Measurements from ENCODE around the gene OR4D9.

OR4D9 gene

DNA sequence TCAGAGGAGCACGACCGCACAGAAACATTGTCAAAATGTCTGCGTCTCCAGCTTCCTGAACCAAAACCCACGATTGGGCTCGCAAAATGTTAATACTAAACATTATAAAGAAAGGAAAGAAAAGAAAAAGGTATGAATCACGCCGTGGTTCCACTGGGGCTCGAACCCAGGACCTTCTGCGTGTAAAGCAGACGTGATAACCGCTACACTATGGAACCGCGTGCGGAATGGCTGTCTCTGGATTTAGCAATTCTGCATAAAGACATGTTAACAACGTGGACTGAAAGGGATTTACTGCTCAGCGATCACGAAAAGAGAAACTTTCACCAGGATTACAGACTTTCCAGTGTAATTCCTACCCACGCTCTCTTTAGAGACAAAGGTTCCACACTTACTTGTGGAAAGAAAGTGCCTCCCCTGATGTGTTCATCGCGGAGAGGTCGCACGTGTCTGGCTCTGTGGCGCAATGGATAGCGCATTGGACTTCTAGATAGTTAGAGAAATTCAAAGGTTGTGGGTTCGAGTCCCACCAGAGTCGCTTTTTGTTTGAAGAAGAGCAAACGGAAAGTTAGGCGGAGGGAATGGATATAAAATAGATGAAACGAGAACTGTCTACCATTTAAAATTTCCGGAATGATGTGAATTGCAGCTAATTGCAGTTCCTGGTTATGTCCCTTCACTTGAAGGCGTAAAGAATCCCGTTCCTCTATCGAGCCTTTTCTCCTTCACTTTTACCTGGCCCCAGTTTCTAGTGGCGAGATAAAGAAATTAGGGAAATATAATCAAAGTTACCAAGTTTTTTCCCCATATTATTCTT is 39.7 kb downstream of the OR4D9 start:
- peak; percentile 51 for DNase-seq

DNA sequence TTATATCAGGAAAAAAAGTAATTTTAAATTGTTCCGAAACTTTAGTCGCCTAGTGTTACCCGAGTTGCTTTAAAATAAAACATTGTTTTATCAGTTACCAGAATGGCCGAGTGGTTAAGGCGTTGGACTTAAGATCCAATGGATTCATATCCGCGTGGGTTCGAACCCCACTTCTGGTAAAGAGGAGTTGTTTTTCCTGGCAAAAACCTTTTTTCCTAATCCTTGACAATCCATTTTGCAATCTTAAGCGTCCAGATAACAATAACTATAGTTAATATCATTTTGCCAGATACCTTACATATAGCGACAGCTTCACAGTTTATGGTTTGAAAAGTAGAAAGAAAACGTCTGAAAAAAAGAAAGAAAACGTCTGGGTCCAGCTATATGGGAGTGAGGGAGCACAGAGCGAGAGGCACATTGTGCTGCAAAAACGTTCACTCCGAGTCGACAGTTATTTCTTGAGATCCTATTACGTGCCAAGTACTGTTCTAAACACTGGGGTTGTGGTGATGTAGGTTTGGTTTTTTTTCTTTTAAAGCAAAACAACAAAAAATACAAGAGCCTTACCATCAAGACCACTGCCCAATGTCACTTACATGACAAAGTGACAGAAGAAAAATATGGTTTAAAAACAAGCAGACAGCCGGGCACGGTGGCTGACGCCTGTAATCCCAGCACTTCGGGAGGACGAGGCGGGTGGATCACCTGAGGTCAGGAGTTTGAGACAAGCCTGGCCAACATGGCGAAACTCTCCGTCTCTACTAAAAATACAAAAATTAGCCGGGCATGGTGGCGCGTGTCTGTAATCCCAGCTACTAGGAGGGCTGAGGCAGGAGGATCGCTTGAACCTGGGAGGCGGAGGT is 40.6 kb downstream of the OR4D9 start:
- no peak for DNase-seq

- no peak for DNase-seq
These were observed 41.5 kb downstream of the OR4D9 start for GRCh38 chr11:59552844-59553243.

GRCh38 chr11:59553323-59553722 is 42.0 kb downstream of the OR4D9 start:
- no peak for DNase-seq

- DNase-seq = no peak
These were observed 44.3 kb downstream of the OR4D9 start for GRCh38 chr11:59555601-59556114.

GRCh38 chr11:59556115-59556916 is 45.0 kb downstream of the OR4D9 start:
- peak; percentile 5 for DNase-seq

- no peak for DNase-seq
These were observed 45.6 kb downstream of the OR4D9 start for GRCh38 chr11:59556917-59557348.

DNA sequence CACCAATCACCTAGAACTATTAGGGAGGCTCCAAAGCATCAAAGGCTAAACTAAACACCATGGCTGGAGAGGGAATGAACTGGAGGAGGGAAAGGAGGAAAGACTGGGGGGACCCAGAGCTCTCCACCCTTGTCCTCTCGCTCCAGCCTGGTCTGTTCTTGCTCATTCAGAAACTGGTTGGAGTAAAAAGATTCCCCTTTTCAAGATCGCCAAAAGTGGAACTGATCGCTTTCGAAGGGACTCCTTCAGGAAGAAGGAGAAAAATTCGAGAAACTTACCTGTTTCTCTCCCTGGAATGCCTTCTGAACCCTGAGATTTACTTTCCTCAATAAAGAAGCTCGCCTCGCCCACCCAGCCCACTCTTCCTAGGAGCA is 46.9 kb downstream of the OR4D9 start:
- DNase-seq = no peak

DNA sequence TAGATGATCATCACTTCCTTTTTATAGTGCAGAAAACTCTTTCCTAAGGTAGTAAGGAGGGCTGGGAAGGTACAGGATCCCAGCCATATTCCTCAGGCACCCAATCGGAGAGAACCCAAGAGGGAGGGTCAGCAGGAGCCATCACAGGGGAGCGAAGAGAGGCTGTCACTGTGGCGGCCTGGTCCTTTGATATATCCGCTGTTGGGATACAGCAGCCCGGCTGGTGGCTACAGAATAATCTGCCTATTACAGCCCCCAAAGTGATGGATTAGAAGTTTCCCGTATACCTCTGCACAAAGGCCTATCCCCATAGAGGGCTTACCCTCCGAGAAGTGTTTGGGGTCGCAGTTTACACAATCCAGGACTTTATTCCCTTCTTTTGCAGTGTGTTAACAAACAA is 48.5 kb downstream of the OR4D9 start:
- no peak for DNase-seq

DNA sequence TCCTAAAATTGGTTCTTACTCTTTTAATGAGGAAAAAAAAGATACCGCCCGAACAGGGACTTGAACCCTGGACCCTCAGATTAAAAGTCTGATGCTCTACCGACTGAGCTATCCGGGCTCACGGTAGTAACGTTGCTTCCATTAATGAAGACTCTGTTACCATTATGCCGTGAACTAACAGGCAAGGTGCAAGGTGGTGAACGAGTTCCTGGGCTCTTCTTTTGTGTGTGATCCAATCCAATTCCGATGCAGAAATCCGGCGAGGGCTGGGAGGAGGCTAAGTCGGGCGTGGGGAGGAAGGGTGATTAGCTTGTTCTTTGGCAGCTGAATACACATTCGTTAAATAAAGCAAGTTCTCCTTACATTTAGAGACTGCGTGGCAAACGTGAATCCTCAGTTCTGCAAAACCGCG is 49.0 kb downstream of the OR4D9 start:
- peak; percentile 43 for DNase-seq

DNA sequence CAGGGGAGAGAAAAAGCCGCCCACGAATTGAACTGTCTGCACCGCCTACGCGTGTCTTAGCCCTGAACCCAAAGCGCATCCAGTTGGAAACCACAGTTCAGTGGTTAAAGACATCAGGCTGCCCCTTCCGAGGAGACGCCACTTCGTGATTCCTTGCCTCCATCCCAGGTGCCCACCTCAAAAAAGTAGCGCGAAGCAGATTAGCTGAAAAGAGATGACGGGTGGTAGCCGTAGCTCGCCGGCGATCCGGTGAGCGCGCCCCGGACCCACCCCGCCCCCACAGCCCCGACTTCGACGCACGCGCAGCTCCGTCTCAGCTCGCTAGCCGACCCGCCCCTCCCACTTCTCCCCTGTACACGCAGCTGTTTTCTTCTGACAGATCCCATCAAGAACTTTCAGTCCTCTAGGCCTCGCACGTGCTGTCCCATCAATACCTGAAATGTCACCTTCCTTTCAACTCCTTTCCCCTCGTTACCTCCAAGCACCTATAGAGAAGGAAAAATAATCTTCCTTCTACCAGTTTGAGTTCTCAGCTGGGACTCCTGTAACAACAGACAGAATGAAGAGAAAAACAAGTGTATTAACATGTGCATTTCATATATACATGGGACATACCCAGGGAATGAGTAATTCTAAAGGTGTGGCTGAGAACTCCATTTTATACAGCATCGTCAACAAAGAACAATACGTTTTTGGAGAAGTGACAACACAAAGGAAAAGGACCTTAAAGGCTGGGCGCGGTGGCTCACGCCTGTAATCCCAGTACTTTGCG is 49.5 kb downstream of the OR4D9 start:
- DNase-seq = peak; percentile 36

DNA sequence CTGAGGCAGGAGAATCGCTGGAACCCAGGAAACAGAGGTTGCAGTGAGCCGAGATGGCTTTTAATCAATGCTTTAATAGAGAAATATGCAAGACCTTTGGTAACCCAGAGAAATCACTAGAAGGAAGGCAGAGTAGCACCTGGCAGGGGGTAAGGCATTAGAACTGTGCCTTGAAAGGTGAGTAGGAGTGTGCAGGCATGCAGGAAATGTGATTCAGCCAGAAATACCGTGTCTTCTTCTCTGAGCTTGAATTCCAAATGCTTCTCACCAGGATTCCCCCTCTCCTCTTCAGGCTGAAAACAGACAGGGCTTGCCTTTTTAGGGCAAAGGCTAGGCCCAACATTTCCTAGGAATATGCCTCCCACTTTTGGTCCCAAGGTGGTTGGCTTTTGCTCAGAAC is 51.0 kb downstream of the OR4D9 start:
- DNase-seq = no peak

Measured in NCI-H2081 treated with DMSO at 0.1 percent for 48 hours (cell line).